Endothelial cell (in vitro differentiated cells): ENCODE results near the gene CABYR. TPM values are rescaled to one million over a fixed set of nuclear protein-coding genes. Genes with fewer than 3 reads are reported as not detected.

Experiments used
- DNase-seq: peaks from one replicate; pipeline ENCODE4 v3.0.0; 2021; ENCODE audit warnings: low spot score
- H3K27ac Mint-ChIP-seq: one replicate; pipeline ENCODE4 v1.8.0; 2021; ENCODE audit warnings: mixed read lengths, inconsistent platforms; ENCODE audit not compliant: unreplicated experiment
- H3K27me3 Mint-ChIP-seq: one replicate; pipeline ENCODE4 v1.8.0; 2021; ENCODE audit warnings: mild to moderate bottlenecking, moderate library complexity, mixed read lengths, inconsistent platforms; ENCODE audit not compliant: unreplicated experiment
- H3K36me3 Mint-ChIP-seq: one replicate; pipeline ENCODE4 v1.8.0; 2021; ENCODE audit warnings: mild to moderate bottlenecking, low read depth, mixed read lengths, inconsistent platforms; ENCODE audit not compliant: unreplicated experiment
- H3K4me1 Mint-ChIP-seq: one replicate; pipeline ENCODE4 v1.8.0; 2021; ENCODE audit warnings: mild to moderate bottlenecking, mixed read lengths, inconsistent platforms; ENCODE audit not compliant: unreplicated experiment
- H3K4me3 Mint-ChIP-seq: one replicate; pipeline ENCODE4 v1.8.0; 2021; ENCODE audit warnings: mild to moderate bottlenecking, mixed read lengths, inconsistent platforms; ENCODE audit not compliant: unreplicated experiment
- H3K9me3 Mint-ChIP-seq: one replicate; pipeline ENCODE4 v1.8.0; 2021; ENCODE audit warnings: mixed read lengths, inconsistent platforms; ENCODE audit not compliant: unreplicated experiment
- total RNA-seq: library from RNA; stranded (reverse); fragmentation: NEBNext Ultra II Directional; extraction: Animal tissue kit (Norgen Biotek cat#: 25700); gene quantifications from one replicate; pipeline ENCODE4 v1.2.1, GENCODE V29; 2021; ENCODE audit not compliant: unreplicated experiment
- TF ChIP-seq, protein P1 (sequence below): fragments of 200-600 bp; sonication (generic); IDR thresholded peaks from one replicate; pipeline ENCODE4 v1.5.0; 2021; ENCODE audit warnings: antibody characterized with exemption; ENCODE audit not compliant: unreplicated experiment

Gene CABYR
- total RNA-seq, 1 donor from 2014 or later: 8.4 TPM

DNA sequence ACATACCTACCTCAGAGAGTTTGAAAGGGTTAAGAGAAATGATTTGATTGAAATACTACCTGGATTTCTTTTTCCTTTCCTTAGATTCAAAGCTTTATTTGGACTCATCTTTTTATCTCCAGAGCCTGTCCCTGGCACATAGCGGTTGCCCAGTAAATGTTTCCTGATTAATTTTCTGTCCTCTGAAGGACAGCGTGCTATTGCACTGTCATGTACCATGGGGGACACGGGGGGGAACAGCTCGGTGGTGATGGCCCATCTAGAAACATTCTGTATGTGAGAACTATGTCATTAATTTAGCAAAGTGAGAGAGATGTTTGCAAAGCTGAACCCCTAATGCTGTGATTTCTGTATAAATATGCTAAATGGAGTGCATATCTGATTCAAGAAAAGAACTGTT, 26.4 kb upstream of the CABYR start:
- H3K27ac Mint-ChIP-seq: no peak overlapping the region
- no peaks in the 10 kb centered on the region for H3K9me3 Mint-ChIP-seq
- no peaks in the 10 kb centered on the region for H3K36me3 Mint-ChIP-seq
- DNase-seq: no peak
- H3K4me1 Mint-ChIP-seq: no peaks in the 10 kb centered on the region
- H3K27me3 Mint-ChIP-seq: no peaks in the 10 kb centered on the region
- TF ChIP-seq, protein P1, sequence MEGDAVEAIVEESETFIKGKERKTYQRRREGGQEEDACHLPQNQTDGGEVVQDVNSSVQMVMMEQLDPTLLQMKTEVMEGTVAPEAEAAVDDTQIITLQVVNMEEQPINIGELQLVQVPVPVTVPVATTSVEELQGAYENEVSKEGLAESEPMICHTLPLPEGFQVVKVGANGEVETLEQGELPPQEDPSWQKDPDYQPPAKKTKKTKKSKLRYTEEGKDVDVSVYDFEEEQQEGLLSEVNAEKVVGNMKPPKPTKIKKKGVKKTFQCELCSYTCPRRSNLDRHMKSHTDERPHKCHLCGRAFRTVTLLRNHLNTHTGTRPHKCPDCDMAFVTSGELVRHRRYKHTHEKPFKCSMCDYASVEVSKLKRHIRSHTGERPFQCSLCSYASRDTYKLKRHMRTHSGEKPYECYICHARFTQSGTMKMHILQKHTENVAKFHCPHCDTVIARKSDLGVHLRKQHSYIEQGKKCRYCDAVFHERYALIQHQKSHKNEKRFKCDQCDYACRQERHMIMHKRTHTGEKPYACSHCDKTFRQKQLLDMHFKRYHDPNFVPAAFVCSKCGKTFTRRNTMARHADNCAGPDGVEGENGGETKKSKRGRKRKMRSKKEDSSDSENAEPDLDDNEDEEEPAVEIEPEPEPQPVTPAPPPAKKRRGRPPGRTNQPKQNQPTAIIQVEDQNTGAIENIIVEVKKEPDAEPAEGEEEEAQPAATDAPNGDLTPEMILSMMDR: no peak
- no peak overlapping the region for H3K4me3 Mint-ChIP-seq

DNA sequence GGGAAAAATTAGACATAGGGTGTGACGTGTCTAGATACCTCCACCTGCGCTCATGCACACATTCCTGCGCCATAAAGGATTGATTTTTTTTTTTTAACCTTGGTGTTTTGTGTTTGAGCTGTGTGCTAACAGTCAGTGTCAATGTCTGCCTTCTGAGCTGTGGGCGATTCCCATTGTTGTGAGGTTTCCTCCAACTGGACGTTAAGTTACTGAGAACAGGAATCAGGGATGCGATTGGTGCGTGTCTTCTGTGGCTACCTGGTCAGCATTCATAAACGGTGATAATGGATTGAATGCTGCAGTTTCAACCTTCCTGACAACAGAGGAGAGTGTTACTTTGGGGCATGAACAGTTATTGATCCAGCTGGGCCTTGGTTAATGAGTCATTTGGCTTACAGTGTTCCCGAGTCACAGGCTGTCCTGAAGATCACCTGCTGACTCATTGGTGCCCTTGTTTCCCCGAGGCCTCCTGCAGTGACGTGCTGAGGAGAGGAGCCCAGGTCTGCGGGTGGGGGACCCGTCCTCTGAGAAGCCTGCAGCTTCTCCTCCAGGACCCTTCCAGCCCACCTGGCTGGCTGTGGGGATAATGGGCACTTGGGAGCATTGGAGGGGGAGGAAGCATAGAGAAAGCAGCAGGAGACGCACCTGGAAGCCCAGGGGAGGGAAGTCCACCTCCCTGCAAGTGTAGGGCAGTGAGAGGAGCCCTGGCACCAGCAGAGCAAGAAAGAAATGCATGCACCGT, 25.8 kb upstream of the CABYR start:
- Mint-ChIP-seq H3K4me3 (no peak overlapping the region), H3K27ac (no peak overlapping the region), H3K27me3 (no peaks in the 10 kb centered on the region), H3K36me3 (no peaks in the 10 kb centered on the region), H3K4me1 (no peaks in the 10 kb centered on the region), H3K9me3 (no peaks in the 10 kb centered on the region)
- DNase-seq: no peak
- TF ChIP-seq, protein P1: no peak

DNA sequence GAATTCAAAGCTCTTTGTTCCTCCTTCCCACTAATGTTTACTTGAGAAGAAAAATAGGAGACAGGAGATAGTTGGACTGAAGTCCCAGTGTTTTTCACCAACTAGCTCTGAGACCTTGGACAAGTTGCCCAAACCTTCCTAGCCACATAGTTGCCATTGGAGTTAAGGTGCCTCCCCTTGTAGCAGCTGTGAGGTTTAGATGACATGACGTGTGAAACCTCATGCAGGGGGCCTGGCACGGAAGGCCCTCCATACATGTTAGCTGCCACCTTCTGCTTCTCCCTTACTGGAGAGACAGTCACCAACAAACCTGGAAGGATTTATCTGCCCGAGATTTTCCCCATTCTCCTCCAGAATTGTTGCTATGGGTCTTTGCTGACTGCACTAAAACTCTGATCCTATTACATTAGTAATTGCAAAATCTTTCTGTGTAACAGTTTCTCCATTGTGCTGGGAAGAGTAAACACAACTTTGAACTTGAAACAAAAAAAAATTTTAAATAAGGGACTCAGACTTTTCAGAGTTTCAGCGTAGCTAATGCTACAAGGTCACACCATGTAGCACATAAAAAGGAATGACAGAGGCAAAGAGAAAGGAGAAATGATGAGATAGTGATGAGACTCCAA, 23.8 kb upstream of the CABYR start:
- Mint-ChIP-seq H3K36me3 (no peaks in the 10 kb centered on the region), H3K27ac (no peak overlapping the region), H3K9me3 (no peaks in the 10 kb centered on the region), H3K4me3 (no peak overlapping the region), H3K4me1 (no peaks in the 10 kb centered on the region), H3K27me3 (no peaks in the 10 kb centered on the region)
- TF ChIP-seq, protein P1: no peak
- no peak for DNase-seq

DNA sequence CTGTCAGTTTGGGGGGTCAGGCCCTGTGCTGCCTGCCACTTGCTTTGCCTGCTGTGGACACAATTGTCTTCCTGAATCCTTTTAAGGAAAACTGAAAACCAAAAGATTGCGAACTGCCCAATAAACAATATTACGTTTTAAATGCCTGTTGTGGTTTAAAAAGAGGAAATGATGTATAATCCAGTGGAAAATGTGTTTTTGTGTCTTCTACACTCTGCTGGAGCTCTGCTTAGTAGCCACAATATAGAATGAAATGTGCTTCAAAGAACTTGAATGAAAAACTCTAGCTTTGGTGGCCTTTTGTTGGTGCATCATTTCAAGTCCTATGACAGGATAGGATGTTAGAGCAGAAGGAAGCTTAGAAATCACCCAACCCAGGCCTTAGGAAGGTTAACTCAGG, 23.2 kb upstream of the CABYR start:
- TF ChIP-seq, protein P1: no peak
- no peaks in the 10 kb centered on the region for H3K27me3 Mint-ChIP-seq
- no peaks in the 10 kb centered on the region for H3K9me3 Mint-ChIP-seq
- no peaks in the 10 kb centered on the region for H3K4me1 Mint-ChIP-seq
- H3K27ac Mint-ChIP-seq: no peak overlapping the region
- no peak overlapping the region for H3K4me3 Mint-ChIP-seq
- DNase-seq: no peak
- H3K36me3 Mint-ChIP-seq: no peaks in the 10 kb centered on the region
